K562 (cell line): ENCODE data around the gene FOSL2. TPM values are rescaled to one million over a fixed set of nuclear protein-coding genes. Genes with fewer than 3 reads are reported as not detected.

Source experiments
- ATAC-seq: fragments of 200-7000 bp; cut with Tn5 transposase; 3 replicates; pipeline ENCODE4 v1.9.1; 2020; ENCODE audit warnings: moderate library complexity
- BruUV-seq: library from RNA; stranded (reverse); fragments of 400-500 nt; replicated peaks from 2 replicates; lab custom pipeline; 2021; lab: Mats Ljungman, UMichigan
- CTCF ChIA-PET: fragments of 300-600 bp; formaldehyde crosslinking; extraction: SDS; loops from one replicate; lab custom pipeline; 2021; ENCODE audit warnings: low intra/inter-chr PET ratio; lab: Yijun Ruan, JAX
- POLR2A ChIA-PET: fragments of 300-600, 350-650 bp; sonication (Branson Sonifier 250); formaldehyde crosslinking; extraction: SDS; loops from one replicate; lab custom pipeline; 2021; ENCODE audit warnings: antibody characterized with exemption, inconsistent platforms; lab: Yijun Ruan, JAX
- DNase-seq, 4 experiments: peaks; one replicate each; pipeline versions ENCODE4 v3.0.0 to v3.0.0-alpha.2; 2011 to 2018; ENCODE audit warnings: low spot score in 3 of 4, mixed read lengths in 3 of 4; ENCODE audit errors: extremely low read depth in 1 of 4
- FAIRE-seq: peaks from 2 replicates; lab custom pipeline; 2011; peaks lifted over from hg19 to GRCh38; lab: Jason Lieb, UNC
- H2AFZ ChIP-seq: 2 replicates; pipeline ENCODE4 v1.6.0; 2011; ENCODE audit warnings: low read depth, low read length, control low read depth, inconsistent platforms
- H3K27ac ChIP-seq: fragments of 200-600 bp; 3 replicates; pipeline ENCODE4 v1.8.0; 2011; ENCODE audit warnings: low read depth, mild to moderate bottlenecking, control low read depth, inconsistent platforms, low read length, moderate library complexity, mixed read lengths; ENCODE audit errors: extremely low read depth
- H3K27me3 ChIP-seq, 2 experiments: fragments of 300-600 bp in 1 of 2; 2 replicates in 1 of 2; 3 replicates in 1 of 2; pipeline versions ENCODE4 v1.6.0 to v1.8.0; 2011; ENCODE audit warnings: inconsistent platforms in 2 of 2, low read length in 2 of 2, mild to moderate bottlenecking in 1 of 2, mixed read lengths in 1 of 2, moderate library complexity in 1 of 2; ENCODE audit not compliant: control insufficient read depth in 2 of 2, insufficient read depth in 2 of 2
- H3K36me3 ChIP-seq: fragments of 300-600 bp; 3 replicates; pipeline ENCODE4 v1.8.0; 2011; ENCODE audit warnings: mild to moderate bottlenecking, low read length, inconsistent platforms; ENCODE audit not compliant: control insufficient read depth, insufficient read depth
- H3K4me1 ChIP-seq, 2 experiments: fragments of 200-600 bp in 1 of 2; replicated peaks in 1 of 2; 2 replicates in 1 of 2; 3 replicates in 1 of 2; pipeline versions ENCODE4 v1.5.1 to v1.8.0; 2011; ENCODE audit warnings: inconsistent platforms in 2 of 2, low read length in 2 of 2, mild to moderate bottlenecking in 1 of 2, mixed read lengths in 1 of 2, moderate library complexity in 1 of 2; ENCODE audit not compliant: control insufficient read depth in 2 of 2, insufficient read depth in 2 of 2
- H3K4me2 ChIP-seq: 2 replicates; pipeline ENCODE4 v1.6.1; 2011; ENCODE audit warnings: low read length, control low read depth, inconsistent platforms, mixed read lengths; ENCODE audit not compliant: insufficient read depth
- H3K4me3 ChIP-seq: fragments of 200-600 bp; sonication (generic), shearing (Covaris generic); 2 replicates; pipeline ENCODE4 v1.5.1; 2016; ENCODE audit warnings: control low read depth, inconsistent platforms
- H3K79me2 ChIP-seq: fragments of 200-600 bp; 3 replicates; pipeline ENCODE4 v1.8.0; 2011; ENCODE audit warnings: low read length, inconsistent platforms; ENCODE audit not compliant: control insufficient read depth, insufficient read depth
- H3K9ac ChIP-seq, 2 experiments: 2 replicates each; pipeline versions ENCODE4 v1.6.0 to v1.6.1; 2011; ENCODE audit warnings: low read depth in 2 of 2, low read length in 2 of 2, control low read depth in 1 of 2, inconsistent platforms in 1 of 2, mild to moderate bottlenecking in 1 of 2, mixed read lengths in 1 of 2; ENCODE audit not compliant: insufficient read depth in 1 of 2
- H3K9me1 ChIP-seq: one replicate; pipeline ENCODE4 v1.6.0; 2011; ENCODE audit warnings: inconsistent platforms, mild to moderate bottlenecking, low read length, moderate library complexity; ENCODE audit not compliant: control insufficient read depth, insufficient read depth
- H3K9me3 ChIP-seq: replicated peaks from 2 replicates; pipeline ENCODE4 v1.5.1; 2011; ENCODE audit warnings: low read depth, low read length, inconsistent platforms; ENCODE audit not compliant: control insufficient read depth, insufficient read depth
- H4K20me1 ChIP-seq: replicated peaks from 2 replicates; pipeline ENCODE4 v1.6.1; 2011; ENCODE audit warnings: low read length, inconsistent platforms, mixed read lengths; ENCODE audit not compliant: control insufficient read depth, insufficient read depth
- CBX2 ChIP-seq: fragments of 200-600 bp; sonication (generic); IDR thresholded peaks from one replicate; pipeline ENCODE4 v1.6.1; 2012; ENCODE audit warnings: mild to moderate bottlenecking, low read length, inconsistent platforms; ENCODE audit not compliant: insufficient read depth, poor library complexity, severe bottlenecking
- CHCHD3 ChIP-seq: fragments of 250-450 bp; sonication (Bioruptor Pico); IDR thresholded peaks from 2 replicates; pipeline ENCODE4 v2.1.2; 2022; ENCODE audit warnings: mild to moderate bottlenecking
- ETS2 ChIP-seq: IDR thresholded peaks from 2 replicates; pipeline ENCODE4 v1.6.1; 2016; ENCODE audit warnings: borderline replicate concordance, missing genetic modification characterization, mild to moderate bottlenecking, moderate library complexity, missing compliant biosample characterization; ENCODE audit not compliant: poor library complexity, severe bottlenecking
- FOXA1 ChIP-seq: fragments of 450-650 bp; IDR thresholded peaks from 2 replicates; pipeline ENCODE4 v1.6.1; 2016; ENCODE audit warnings: mild to moderate bottlenecking, borderline replicate concordance
- HINFP ChIP-seq: fragments of 450-650 bp; conservative IDR thresholded peaks from 2 replicates; pipeline ENCODE4 v1.6.1; 2016; ENCODE audit warnings: missing genetic modification characterization, low read depth, mild to moderate bottlenecking, control low read depth, missing compliant biosample characterization
- HOXB6 ChIP-seq: fragments of 250-450 bp; sonication (Bioruptor Pico); IDR thresholded peaks from 2 replicates; pipeline ENCODE4 v1.5.1; 2022; ENCODE audit warnings: mild to moderate bottlenecking, borderline replicate concordance
- RB1 ChIP-seq: fragments of 450-650 bp; IDR thresholded peaks from 2 replicates; pipeline ENCODE4 v1.6.1; 2017; ENCODE audit warnings: low read depth, mild to moderate bottlenecking
- SMAD1 ChIP-seq: fragments of 150-350 bp; IDR thresholded peaks from 2 replicates; pipeline ENCODE4 v1.6.1; 2014; ENCODE audit warnings: low read length, low read depth; ENCODE audit not compliant: partially characterized antibody
- THRB ChIP-seq: fragments of 450-650 bp; formaldehyde crosslinking; conservative IDR thresholded peaks from 2 replicates; pipeline ENCODE4 v1.4.0; 2022; ENCODE audit warnings: mild to moderate bottlenecking, missing genetic modification characterization
- TOE1 ChIP-seq, 2 experiments: fragments of 450-650 bp in 1 of 2; sonication (generic) in 1 of 2; formaldehyde crosslinking in 1 of 2; IDR thresholded peaks; 2 replicates each; pipeline versions ENCODE4 v1.7.1 to v1.8.0; 2016 to 2022; ENCODE audit warnings: borderline replicate concordance in 2 of 2, mild to moderate bottlenecking in 2 of 2, antibody characterized with exemption in 1 of 2, inconsistent platforms in 1 of 2, low read depth in 1 of 2, missing genetic modification reagents in 1 of 2, moderate library complexity in 1 of 2
- ZNF174 ChIP-seq: fragments of 250-450 bp; sonication (Bioruptor Pico); IDR thresholded peaks from 2 replicates; pipeline ENCODE4 v1.4.0; 2020; ENCODE audit warnings: mild to moderate bottlenecking
- ZNF445 ChIP-seq: fragments of 250-450 bp; sonication (Bioruptor Pico); IDR thresholded peaks from 2 replicates; pipeline ENCODE4 v1.4.0; 2020; ENCODE audit warnings: low read depth, mild to moderate bottlenecking, moderate library complexity
- WGBS: fragments of 100-300 bp; shearing (Covaris generic); methylation state at CpG from one replicate; pipeline ENCODE4 v1.1.6; 2016; ENCODE audit warnings: low coverage, mixed read lengths; ENCODE audit not compliant: insufficient coverage; ENCODE audit errors: missing lambda C conversion rate; 5-methylcytosine and 5-hydroxymethylcytosine counted together
- in situ Hi-C: fragments of 300-500 bp; cut with MboI; formaldehyde crosslinking; loops from 4 replicates; pipeline ENCODE4 v1.15.0; 2018; ENCODE audit warnings: inconsistent platforms, mixed read lengths
- intact Hi-C: fragments of 100-400 bp; cut with micrococcal nuclease; formaldehyde crosslinking; loops from 2 replicates; pipeline ENCODE4 v1.14.2; 2022
- polyA plus RNA-seq, 8 experiments: library from polyadenylated mRNA; depleted of rRNA in 4 of 8; stranded (reverse) in 5 of 8; unstranded in 3 of 8; fragments of >200 nt; fragmentation: Nextera tagmentation in 2 of 8; fragmentation: Illumina TruSeq in 1 of 8; extraction: Ambion mirVana in 2 of 8; extraction: Trizol in 1 of 8; gene quantifications; 2 replicates each; pipeline versions ENCODE4 v1.2.1 to v1.2.3, GENCODE V29; 2011 to 2014; ENCODE audit warnings: inconsistent platforms in 1 of 8, missing spikeins in 1 of 8
- total RNA-seq, 7 experiments: library from RNA; depleted of rRNA in 6 of 7; stranded (reverse); fragments of >200 nt in 6 of 7; fragmentation: Illumina TruSeq in 2 of 7; extraction: Trizol in 2 of 7; gene quantifications; 2 replicates each; pipeline versions ENCODE4 v1.2.1 to v1.2.3, GENCODE V29; 2011 to 2021; ENCODE audit warnings: low replicate concordance in 1 of 7

The FOSL2 gene
- total and polyA plus RNA-seq, 9 of the 15 experiments (the other 6 are each of a cell fraction or from before 2014, with no cell fraction given): 0.04 to 2.9 (median 0.80) TPM

- DNase-seq: no peak
Observed at GRCh38 chr2:28424799-28425463, 32.3 kb downstream of the FOSL2 start.

GRCh38 chr2:28425464-28425835, 32.8 kb downstream of the FOSL2 start:
- in situ Hi-C loops (no loop called here), intact Hi-C loops (no loop called here)
- Histone ChIP-seq H3K27ac (no peak overlapping the region), H3K4me2 (no peak overlapping the region), H3K4me3 (no peak overlapping the region), H2AFZ (no peak overlapping the region), H3K27me3 (peaks cover 14 to 36% of the 10 kb centered on the region in 2 experiments), H3K79me2 (no peaks in the 10 kb centered on the region), H3K9ac (no peak overlapping the region), H3K9me1 (no peaks in the 10 kb centered on the region), H3K4me1 (no peaks in the 10 kb centered on the region), H4K20me1 (no peaks in the 10 kb centered on the region), H3K9me3 (no peaks in the 10 kb centered on the region), H3K36me3 (no peaks in the 10 kb centered on the region)
- BruUV-seq: no TSS peak
- no peak for ATAC-seq
- 0% methylated on average over 5 of the region's 5 CpGs for WGBS
- FAIRE-seq: no peak
- ChIA-PET POLR2A (no interaction called here), CTCF (no interaction called here)
- DNase-seq: no peak
- TF ChIP-seq FOXA1 (no peak), ZNF174 (no peak), SMAD1 (no peak), ZNF445 (no peak), CBX2 (no peak), TOE1 (IDR thresholded peaks at IDR 0.05; ENCODE audit: borderline replicate concordance) (no peak), TOE1 (CRISPR knock-in tag; IDR thresholded peaks at IDR 0.05; ENCODE audit: borderline replicate concordance, low read depth) (no peak), THRB (CRISPR knock-in tag) (no peak), HINFP (tag) (no peak), RB1 (no peak), HOXB6 (CRISPR knock-in tag) (no peak)

More at GRCh38 chr2:28424799-28425463, 32.3 kb downstream of the FOSL2 start:
- Histone ChIP-seq H3K27me3 (peaks cover 14 to 33% of the 10 kb centered on the region in 2 experiments), H3K9me1 (no peaks in the 10 kb centered on the region), H3K9me3 (no peaks in the 10 kb centered on the region), H3K4me3 (no peak overlapping the region), H3K27ac (no peak overlapping the region), H3K36me3 (no peaks in the 10 kb centered on the region), H4K20me1 (no peaks in the 10 kb centered on the region), H3K4me1 (no peaks in the 10 kb centered on the region), H3K79me2 (no peaks in the 10 kb centered on the region), H3K9ac (no peak overlapping the region), H3K4me2 (no peak overlapping the region), H2AFZ (no peak overlapping the region)
- no peak for FAIRE-seq
- in situ Hi-C loops (no loop called here), intact Hi-C loops (no loop called here)
- ATAC-seq: no peak
- no peak for TF ChIP-seq CHCHD3
- no peak for TF ChIP-seq ETS2
- CTCF ChIA-PET: no interaction called here
- no TSS peak for BruUV-seq
- POLR2A ChIA-PET: no interaction called here
- WGBS: 5% methylated on average over 2 of the region's 2 CpGs
